Activated T-cell treated with anti-CD3 and anti-CD28 coated beads for 48 hours (primary cell): ENCODE measurements around the gene ADARB2.

Experiments used
- DNase-seq: peaks from one replicate; pipeline ENCODE4 v3.0.0-alpha.2; 2020; ENCODE audit warnings: low read depth

The ADARB2 gene

GRCh38 chr10:1492641-1493040 lies 244.7 kb downstream of the ADARB2 start:
- no peak for DNase-seq

GRCh38 chr10:1491901-1492300 lies 245.4 kb downstream of the ADARB2 start:
- no peak for DNase-seq

- no peak for DNase-seq
Measured at GRCh38 chr10:1489801-1490200, 247.5 kb downstream of the ADARB2 start.

- no peak for DNase-seq
Measured at GRCh38 chr10:1488970-1489548, 248.3 kb downstream of the ADARB2 start.

GRCh38 chr10:1486841-1487687 lies 250.3 kb downstream of the ADARB2 start:
- no peak for DNase-seq

- no peak for DNase-seq
Measured at GRCh38 chr10:1485357-1485756, 252.0 kb downstream of the ADARB2 start.

GRCh38 chr10:1483826-1484225 lies 253.5 kb downstream of the ADARB2 start:
- DNase-seq: no peak

GRCh38 chr10:1483246-1483645 lies 254.1 kb downstream of the ADARB2 start:
- no peak for DNase-seq

- no peak for DNase-seq
Measured at GRCh38 chr10:1477578-1477977, 259.7 kb downstream of the ADARB2 start.

GRCh38 chr10:1476455-1476803 lies 260.9 kb downstream of the ADARB2 start:
- DNase-seq: no peak

- DNase-seq: no peak
Measured at GRCh38 chr10:1475771-1476454, 261.4 kb downstream of the ADARB2 start.

- DNase-seq: no peak
Measured at GRCh38 chr10:1475098-1475591, 262.2 kb downstream of the ADARB2 start.

- DNase-seq: no peak
Measured at GRCh38 chr10:1474376-1475097, 262.8 kb downstream of the ADARB2 start.

GRCh38 chr10:1473874-1474273 lies 263.5 kb downstream of the ADARB2 start:
- no peak for DNase-seq

- no peak for DNase-seq
Measured at GRCh38 chr10:1472178-1472958, 265.0 kb downstream of the ADARB2 start.

- DNase-seq: no peak
Measured at GRCh38 chr10:1468811-1469210, 268.5 kb downstream of the ADARB2 start.

- no peak for DNase-seq
Measured at GRCh38 chr10:1467334-1468076, 269.8 kb downstream of the ADARB2 start.

GRCh38 chr10:1465993-1466764 lies 271.1 kb downstream of the ADARB2 start:
- DNase-seq: no peak

- DNase-seq: no peak
Measured at GRCh38 chr10:1465418-1465911, 271.9 kb downstream of the ADARB2 start.

- no peak for DNase-seq
Measured at GRCh38 chr10:1464881-1465417, 272.4 kb downstream of the ADARB2 start.
